Fibroblast of skin of scalp (primary cell): Measurements from ENCODE around the gene RAB7A.
"Not testable (repeated sequence)": the region's sequence is repeated elsewhere in the genome, so short reads cannot be mapped to it uniquely, and the experiment has no call there.

Source experiments
- DNase-seq: peaks from one replicate; pipeline ENCODE4 v3.0.0-alpha.2; 2013

Gene RAB7A

GRCh38 chr3:128823008-128823407 lies 97.0 kb downstream of the RAB7A start:
- no peak for DNase-seq

GRCh38 chr3:128823631-128824030 lies 97.6 kb downstream of the RAB7A start:
- DNase-seq, result no peak

GRCh38 chr3:128824132-128824850 lies 98.3 kb downstream of the RAB7A start:
- no peak for DNase-seq

GRCh38 chr3:128825117-128825725 lies 99.2 kb downstream of the RAB7A start:
- DNase-seq, result no peak

GRCh38 chr3:128829087-128829486 lies 103.1 kb downstream of the RAB7A start:
- DNase-seq, result not testable (repeated sequence)

- not testable (repeated sequence) for DNase-seq
Measured at GRCh38 chr3:128829925-128830625, 104.1 kb downstream of the RAB7A start.

GRCh38 chr3:128830762-128831161 lies 104.8 kb downstream of the RAB7A start:
- not testable (repeated sequence) for DNase-seq

- DNase-seq, result not testable (repeated sequence)
Measured at GRCh38 chr3:128832979-128833378, 107.0 kb downstream of the RAB7A start.

GRCh38 chr3:128835096-128835495 lies 109.1 kb downstream of the RAB7A start:
- DNase-seq, result no peak

GRCh38 chr3:128841926-128842920 lies 116.2 kb downstream of the RAB7A start:
- no peak for DNase-seq

GRCh38 chr3:128844502-128844901 lies 118.5 kb downstream of the RAB7A start:
- DNase-seq, result no peak

GRCh38 chr3:128845119-128845777 lies 119.3 kb downstream of the RAB7A start:
- no peak for DNase-seq

GRCh38 chr3:128845778-128846485 lies 119.9 kb downstream of the RAB7A start:
- DNase-seq, result peak; percentile 74

- no peak for DNase-seq
Measured at GRCh38 chr3:128846486-128846891, 120.5 kb downstream of the RAB7A start.

- DNase-seq, result no peak
Measured at GRCh38 chr3:128847666-128848370, 121.8 kb downstream of the RAB7A start.

- no peak for DNase-seq
Measured at GRCh38 chr3:128848936-128849335, 123.0 kb downstream of the RAB7A start.

GRCh38 chr3:128849911-128850455 lies 124.0 kb downstream of the RAB7A start:
- peak; percentile 41 for DNase-seq

- no peak for DNase-seq
Measured at GRCh38 chr3:128850544-128850943, 124.6 kb downstream of the RAB7A start.

GRCh38 chr3:128851601-128852000 lies 125.6 kb downstream of the RAB7A start:
- no peak for DNase-seq

GRCh38 chr3:128853826-128854225 lies 127.8 kb downstream of the RAB7A start:
- DNase-seq, result no peak
